ENCODE data around the gene SLC6A3. TPM values are rescaled to one million over a fixed set of nuclear protein-coding genes. Genes with fewer than 3 reads are reported as not detected.

SLC6A3 gene
- total RNA-seq, 1 donor from 2014 or later, result not detected

- FAIRE-seq, result no peak
These were observed 87.1 kb downstream of the SLC6A3 start for GRCh38 chr5:1357946-1358725.

GRCh38 chr5:1356873-1357787 lies 88.1 kb downstream of the SLC6A3 start:
- FAIRE-seq, result no peak
- DNase-seq (ENCODE audit: low spot score in 2 of 2), result no peak

More at GRCh38 chr5:1357946-1358725, 87.1 kb downstream of the SLC6A3 start:
- no peak for DNase-seq (ENCODE audit: low spot score in 2 of 2)

GRCh38 chr5:1354576-1354975 lies 90.7 kb downstream of the SLC6A3 start:
- FAIRE-seq, result no peak
- no peak for DNase-seq (ENCODE audit: low spot score in 2 of 2)

- DNase-seq (ENCODE audit: low spot score in 2 of 2) (no peak), FAIRE-seq (no peak)
These were observed 92.7 kb downstream of the SLC6A3 start for GRCh38 chr5:1352231-1353219.

GRCh38 chr5:1351156-1351555 lies 94.1 kb downstream of the SLC6A3 start:
- peak; percentile 24 for FAIRE-seq
- peak in 1 of 2 donors; percentile 53 for DNase-seq (ENCODE audit: low spot score in 2 of 2)

- DNase-seq (ENCODE audit: low spot score in 2 of 2) (no peak), FAIRE-seq (no peak)
These were observed 96.0 kb downstream of the SLC6A3 start for GRCh38 chr5:1349246-1349645.

- FAIRE-seq (no peak), DNase-seq (ENCODE audit: low spot score in 2 of 2) (no peak)
These were observed 96.3 kb downstream of the SLC6A3 start for GRCh38 chr5:1348986-1349245.

GRCh38 chr5:1347571-1347970 lies 97.7 kb downstream of the SLC6A3 start:
- FAIRE-seq, result no peak
- DNase-seq (ENCODE audit: low spot score in 2 of 2), result no peak

GRCh38 chr5:1346627-1347440 lies 98.4 kb downstream of the SLC6A3 start:
- DNase-seq (ENCODE audit: low spot score in 2 of 2) (no peak), FAIRE-seq (no peak)

GRCh38 chr5:1345876-1346626 lies 99.2 kb downstream of the SLC6A3 start:
- FAIRE-seq, result no peak
- DNase-seq (ENCODE audit: low spot score in 2 of 2), result no peak

- DNase-seq (ENCODE audit: low spot score in 2 of 2) (peak; percentile 99), FAIRE-seq (no peak)
These were observed 100.0 kb downstream of the SLC6A3 start, which contains the start of gene CLPTM1L for GRCh38 chr5:1344975-1345838. CLPTM1L (minus strand) TSS chr5:1345099; CDS start chr5:1344841, 258 bp downstream.

GRCh38 chr5:1343931-1344901 lies 101.0 kb downstream of the SLC6A3 start:
- DNase-seq (ENCODE audit: low spot score in 2 of 2), result no peak

GRCh38 chr5:1343315-1343751 lies 101.9 kb downstream of the SLC6A3 start:
- no peak for FAIRE-seq
- DNase-seq (ENCODE audit: low spot score in 2 of 2), result no peak

More at GRCh38 chr5:1343931-1344901, 101.0 kb downstream of the SLC6A3 start:
- no peak for FAIRE-seq
